ENCODE measurements around the gene BAZ2B.

Gene BAZ2B

GRCh38 chr2:159285929-159286708, 330.2 kb downstream of the BAZ2B start, which contains the start of gene WDSUB1:
WDSUB1 (minus strand) TSS chr2:159286703; CDS start chr2:159283069, 3,634 bp downstream.
- H2AK5ac ChIP-seq (ENCODE audit: low read length): peak within 1 kb of the TSS; percentile 85
- no peaks in the 10 kb centered on the region for H3K27me3 ChIP-seq (ENCODE audit: insufficient read depth, low read length)
- H3K23ac ChIP-seq (ENCODE audit: low read length): no peak within 1 kb of the TSS
- peak within 1 kb of the TSS; percentile 88 for H3K4me2 ChIP-seq (ENCODE audit: low read length)
- peak within 1 kb of the TSS; percentile 95 for H4K91ac ChIP-seq (ENCODE audit: low read depth, low read length)
- peak within 1 kb of the TSS; percentile 92 for H3K4ac ChIP-seq (ENCODE audit: low read depth, low read length)
- no CpG with 5 or more reads among the region's 64 CpGs for WGBS (ENCODE audit: extremely low coverage, insufficient coverage, insufficient read length)
- peak within 1 kb of the TSS; percentile 89 for H2BK120ac ChIP-seq (ENCODE audit: insufficient read depth, low read length, poor library complexity)
- H3K4me1 ChIP-seq (ENCODE audit: control insufficient read depth in 1 of 2, insufficient read depth in 2 of 2, low read length in 2 of 2): peaks cover 4 to 5% of the 10 kb centered on the region in 2 experiments
- peaks cover 9% of the 10 kb centered on the region for H3K79me1 ChIP-seq (ENCODE audit: low read length)
- DNase-seq: peak; percentile 54 to 58
- peak within 1 kb of the TSS; percentile 96 for H3K18ac ChIP-seq (ENCODE audit: low read length)
- H2BK5ac ChIP-seq (ENCODE audit: low read depth, low read length, poor library complexity): peak within 1 kb of the TSS; percentile 86
- H2AFZ ChIP-seq (ENCODE audit: insufficient read depth, low read length, poor library complexity): peak within 1 kb of the TSS; percentile 97
- peak within 1 kb of the TSS; percentile 86 for H4K12ac ChIP-seq (ENCODE audit: low read depth, low read length)
- peak within 1 kb of the TSS; percentile 90 for H3K4me3 ChIP-seq (ENCODE audit: low read depth, low read length)
- H3K14ac ChIP-seq (ENCODE audit: low read length): peak within 1 kb of the TSS; percentile 91
- H4K8ac ChIP-seq (ENCODE audit: low read depth, low read length): peak within 1 kb of the TSS; percentile 99
- H3K9me3 ChIP-seq (ENCODE audit: insufficient read depth, low read depth, low read length): no peaks in the 10 kb centered on the region
- H3K79me2 ChIP-seq (ENCODE audit: control insufficient read depth, insufficient read depth, low read length, poor library complexity): peaks cover 7% of the 10 kb centered on the region
- peak within 1 kb of the TSS; percentile 86 for H3K9ac ChIP-seq (ENCODE audit: low read length)
- peak within 1 kb of the TSS; percentile 77 for H3K27ac ChIP-seq (ENCODE audit: low read depth, low read length)
- H3K36me3 ChIP-seq (ENCODE audit: control insufficient read depth in 1 of 2, insufficient read depth in 2 of 2, low read length in 2 of 2): peaks cover 0 to 1% of the 10 kb centered on the region in 2 experiments
- peak within 1 kb of the TSS; percentile 51 for H2BK12ac ChIP-seq (ENCODE audit: low read length)

DNA sequence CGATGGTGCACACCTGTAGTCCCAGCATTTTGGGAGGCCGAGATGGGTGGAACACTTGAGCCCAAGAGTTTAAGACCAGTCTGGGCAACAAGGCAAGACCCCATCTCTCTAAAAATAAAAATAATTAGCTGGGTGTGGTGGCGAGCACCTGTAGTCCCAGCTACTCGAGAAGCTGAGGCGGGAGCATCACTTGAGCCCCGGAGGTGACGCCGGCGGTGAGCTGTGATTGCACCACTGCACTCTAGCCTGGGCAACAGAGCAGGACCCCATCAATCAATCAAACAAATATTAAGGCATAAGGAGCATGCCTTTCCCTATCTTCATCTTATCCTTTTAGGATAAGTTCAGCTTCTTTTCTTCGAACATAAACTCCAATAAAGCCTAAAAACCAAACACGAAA, 330.9 kb downstream of the BAZ2B start:
- Histone ChIP-seq H4K8ac (ENCODE audit: low read depth, low read length) (no peak overlapping the region), H3K23ac (ENCODE audit: low read length) (no peak overlapping the region), H3K79me2 (ENCODE audit: control insufficient read depth, insufficient read depth, low read length, poor library complexity) (peaks cover 7% of the 10 kb centered on the region), H3K4me1 (ENCODE audit: control insufficient read depth in 1 of 2, insufficient read depth in 2 of 2, low read length in 2 of 2) (peaks cover 4 to 5% of the 10 kb centered on the region in 2 experiments), H3K27ac (ENCODE audit: low read depth, low read length) (peak overlapping the region; percentile 77), H3K36me3 (ENCODE audit: control insufficient read depth in 1 of 2, insufficient read depth in 2 of 2, low read length in 2 of 2) (peaks cover 0 to 2% of the 10 kb centered on the region in 2 experiments), H2BK12ac (ENCODE audit: low read length) (no peak overlapping the region), H3K18ac (ENCODE audit: low read length) (no peak overlapping the region), H3K14ac (ENCODE audit: low read length) (no peak overlapping the region), H2AFZ (ENCODE audit: insufficient read depth, low read length, poor library complexity) (no peak overlapping the region), H3K4me3 (ENCODE audit: low read depth, low read length) (no peak overlapping the region), H2BK5ac (ENCODE audit: low read depth, low read length, poor library complexity) (no peak overlapping the region), H2BK120ac (ENCODE audit: insufficient read depth, low read length, poor library complexity) (no peak overlapping the region), H4K12ac (ENCODE audit: low read depth, low read length) (no peak overlapping the region), H3K9ac (ENCODE audit: low read length) (no peak overlapping the region), H3K79me1 (ENCODE audit: low read length) (peaks cover 9% of the 10 kb centered on the region), H3K4ac (ENCODE audit: low read depth, low read length) (no peak overlapping the region), H3K27me3 (ENCODE audit: insufficient read depth, low read length) (no peaks in the 10 kb centered on the region), H3K9me3 (ENCODE audit: insufficient read depth, low read depth, low read length) (no peaks in the 10 kb centered on the region), H2AK5ac (ENCODE audit: low read length) (no peak overlapping the region), H4K91ac (ENCODE audit: low read depth, low read length) (no peak overlapping the region), H3K4me2 (ENCODE audit: low read length) (peak overlapping the region; percentile 88)
- DNase-seq: no peak
- WGBS (ENCODE audit: extremely low coverage, insufficient coverage, insufficient read length): no CpG with 5 or more reads among the region's 11 CpGs

GRCh38 chr2:159283529-159283928, 332.8 kb downstream of the BAZ2B start:
- no peak overlapping the region for H2BK12ac ChIP-seq (ENCODE audit: low read length)
- H3K4me2 ChIP-seq (ENCODE audit: low read length): no peak overlapping the region
- no peak overlapping the region for H3K4me3 ChIP-seq (ENCODE audit: low read depth, low read length)
- H4K12ac ChIP-seq (ENCODE audit: low read depth, low read length): no peak overlapping the region
- H3K4ac ChIP-seq (ENCODE audit: low read depth, low read length): no peak overlapping the region
- H2AFZ ChIP-seq (ENCODE audit: insufficient read depth, low read length, poor library complexity): no peak overlapping the region
- no peak for DNase-seq
- peaks cover 4 to 5% of the 10 kb centered on the region in 2 experiments for H3K4me1 ChIP-seq (ENCODE audit: control insufficient read depth in 1 of 2, insufficient read depth in 2 of 2, low read length in 2 of 2)
- no peak overlapping the region for H3K9ac ChIP-seq (ENCODE audit: low read length)
- H3K36me3 ChIP-seq (ENCODE audit: control insufficient read depth in 1 of 2, insufficient read depth in 2 of 2, low read length in 2 of 2): peaks cover 0 to 2% of the 10 kb centered on the region in 2 experiments
- no peak overlapping the region for H2BK5ac ChIP-seq (ENCODE audit: low read depth, low read length, poor library complexity)
- H3K27ac ChIP-seq (ENCODE audit: low read depth, low read length): no peak overlapping the region
- H3K23ac ChIP-seq (ENCODE audit: low read length): no peak overlapping the region
- no peak overlapping the region for H4K91ac ChIP-seq (ENCODE audit: low read depth, low read length)
- H3K79me2 ChIP-seq (ENCODE audit: control insufficient read depth, insufficient read depth, low read length, poor library complexity): peaks cover 7% of the 10 kb centered on the region
- no peak overlapping the region for H3K14ac ChIP-seq (ENCODE audit: low read length)
- no peak overlapping the region for H3K18ac ChIP-seq (ENCODE audit: low read length)
- H2AK5ac ChIP-seq (ENCODE audit: low read length): no peak overlapping the region
- peaks cover 9% of the 10 kb centered on the region for H3K79me1 ChIP-seq (ENCODE audit: low read length)
- H4K8ac ChIP-seq (ENCODE audit: low read depth, low read length): no peak overlapping the region
- H2BK120ac ChIP-seq (ENCODE audit: insufficient read depth, low read length, poor library complexity): no peak overlapping the region
- no peaks in the 10 kb centered on the region for H3K9me3 ChIP-seq (ENCODE audit: insufficient read depth, low read depth, low read length)
- no peaks in the 10 kb centered on the region for H3K27me3 ChIP-seq (ENCODE audit: insufficient read depth, low read length)
- WGBS (ENCODE audit: extremely low coverage, insufficient coverage, insufficient read length): no CpG with 5 or more reads among the region's 6 CpGs

GRCh38 chr2:159281002-159281401, 335.3 kb downstream of the BAZ2B start:
- Histone ChIP-seq H3K14ac (ENCODE audit: low read length) (no peak overlapping the region), H2AK5ac (ENCODE audit: low read length) (no peak overlapping the region), H3K9me3 (ENCODE audit: insufficient read depth, low read depth, low read length) (no peaks in the 10 kb centered on the region), H2AFZ (ENCODE audit: insufficient read depth, low read length, poor library complexity) (no peak overlapping the region), H2BK120ac (ENCODE audit: insufficient read depth, low read length, poor library complexity) (no peak overlapping the region), H3K9ac (ENCODE audit: low read length) (no peak overlapping the region), H4K8ac (ENCODE audit: low read depth, low read length) (no peak overlapping the region), H2BK5ac (ENCODE audit: low read depth, low read length, poor library complexity) (no peak overlapping the region), H4K12ac (ENCODE audit: low read depth, low read length) (no peak overlapping the region), H3K79me1 (ENCODE audit: low read length) (peaks cover under 1% of the 10 kb centered on the region), H3K79me2 (ENCODE audit: control insufficient read depth, insufficient read depth, low read length, poor library complexity) (no peaks in the 10 kb centered on the region), H3K18ac (ENCODE audit: low read length) (no peak overlapping the region), H3K4me2 (ENCODE audit: low read length) (no peak overlapping the region), H3K23ac (ENCODE audit: low read length) (no peak overlapping the region), H3K36me3 (ENCODE audit: control insufficient read depth in 1 of 2, insufficient read depth in 2 of 2, low read length in 2 of 2) (peaks cover 0 to 2% of the 10 kb centered on the region in 2 experiments), H3K27me3 (ENCODE audit: insufficient read depth, low read length) (no peaks in the 10 kb centered on the region), H3K4me1 (ENCODE audit: control insufficient read depth in 1 of 2, insufficient read depth in 2 of 2, low read length in 2 of 2) (peaks cover 0 to 2% of the 10 kb centered on the region in 2 experiments), H3K27ac (ENCODE audit: low read depth, low read length) (no peak overlapping the region), H3K4ac (ENCODE audit: low read depth, low read length) (no peak overlapping the region), H3K4me3 (ENCODE audit: low read depth, low read length) (no peak overlapping the region), H2BK12ac (ENCODE audit: low read length) (no peak overlapping the region), H4K91ac (ENCODE audit: low read depth, low read length) (no peak overlapping the region)
- no peak for DNase-seq
- whole genome bisulfite sequencing (ENCODE audit: extremely low coverage, insufficient coverage, insufficient read length): no CpG with 5 or more reads among the region's 6 CpGs

Measured in trophoblast cell (in vitro differentiated cells and primary cell).